Duodenal mucosa (tissue), 2 donors: ENCODE results near the gene CAMK2G.
"Not testable (repeated sequence)": the region's sequence is repeated elsewhere in the genome, so short reads cannot be mapped to it uniquely, and the experiment has no call there.

Experiments
- H3K27ac ChIP-seq: one replicate; pipeline ENCODE4 v1.7.0; 2013; ENCODE audit warnings: low read depth, low read length
- H3K27me3 ChIP-seq, 2 donors: one replicate each; pipeline ENCODE4 v1.7.0; 2013; ENCODE audit warnings: low read length in 2 of 2, control low read depth in 1 of 2; ENCODE audit not compliant: insufficient read depth in 2 of 2, control insufficient read depth in 1 of 2
- H3K36me3 ChIP-seq, 2 donors: one replicate each; pipeline ENCODE4 v1.7.0; 2013; ENCODE audit warnings: low read length in 2 of 2, control low read depth in 1 of 2; ENCODE audit not compliant: insufficient read depth in 2 of 2, control insufficient read depth in 1 of 2
- H3K4me1 ChIP-seq, 2 donors: one replicate each; pipeline ENCODE4 v1.7.0; 2013; ENCODE audit warnings: low read length in 2 of 2, control low read depth in 1 of 2; ENCODE audit not compliant: insufficient read depth in 2 of 2, control insufficient read depth in 1 of 2
- H3K4me3 ChIP-seq, 2 donors: one replicate each; pipeline ENCODE4 v1.7.0; 2013; ENCODE audit warnings: low read length in 2 of 2, low read depth in 1 of 2
- H3K9ac ChIP-seq, 2 donors: one replicate each; pipeline ENCODE4 v1.7.0; 2013; ENCODE audit warnings: low read length in 2 of 2, low read depth in 1 of 2
- H3K9me3 ChIP-seq, 2 donors: one replicate each; pipeline ENCODE4 v1.7.0; 2013; ENCODE audit warnings: low read length in 2 of 2, control low read depth in 1 of 2; ENCODE audit not compliant: control insufficient read depth in 1 of 2

CAMK2G gene

DNA sequence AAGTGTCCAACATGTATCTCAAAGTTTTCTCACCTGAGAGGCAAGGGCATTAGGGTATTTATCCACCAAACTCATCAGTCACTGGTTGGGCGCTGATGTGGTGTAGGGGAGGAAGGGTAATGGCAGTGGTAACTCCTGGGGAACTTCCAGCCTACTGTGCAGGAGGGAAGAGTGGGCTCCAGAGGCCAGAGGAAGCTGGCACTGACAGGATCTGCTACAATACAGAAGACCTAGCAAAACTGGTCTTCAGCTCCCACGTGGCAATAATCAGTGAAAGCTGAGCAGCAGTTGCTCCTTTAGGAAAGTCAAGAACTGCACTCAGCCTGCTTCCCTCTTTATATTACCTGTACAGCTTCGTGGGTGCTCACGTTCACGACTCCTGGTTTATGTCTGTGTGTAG, 17.2 kb upstream of the CAMK2G start:
- Histone ChIP-seq H3K27me3 (no peaks in the 10 kb centered on the region), H3K9me3 (no peaks in the 10 kb centered on the region), H3K36me3 (no peaks in the 10 kb centered on the region), H3K9ac (no peak overlapping the region), H3K27ac (no peak overlapping the region), H3K4me3 (no peak overlapping the region), H3K4me1 (peaks cover 26 to 27% of the 10 kb centered on the region in 2 donors)

- H3K27ac ChIP-seq, H3K9ac ChIP-seq, H3K4me3 ChIP-seq, H3K27me3 ChIP-seq, H3K9me3 ChIP-seq, H3K36me3 ChIP-seq: not testable (repeated sequence)
- peaks cover 30 to 31% of the 10 kb centered on the region in 2 donors for H3K4me1 ChIP-seq
These were observed 16.5 kb upstream of the CAMK2G start for GRCh38 chr10:73890830-73891229.

DNA sequence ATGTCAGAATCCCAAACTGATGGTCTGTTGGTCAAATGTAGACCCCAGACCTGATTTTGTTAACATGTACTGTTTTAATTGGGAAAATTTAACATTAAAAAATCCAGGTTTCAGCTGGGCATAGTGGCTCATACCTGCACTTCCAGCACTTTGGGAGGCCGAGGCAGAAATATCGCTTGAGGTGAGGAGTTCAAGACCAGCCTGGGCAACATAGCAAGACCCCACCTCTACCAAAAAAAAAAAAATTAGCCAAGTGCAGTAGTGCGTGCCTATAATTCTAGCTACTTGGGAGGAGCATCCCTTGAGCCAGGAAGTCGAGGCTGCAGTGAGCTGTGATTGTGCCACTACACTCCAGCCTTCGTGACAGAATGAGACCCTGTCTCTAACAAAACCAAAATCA, 15.9 kb upstream of the CAMK2G start:
- Histone ChIP-seq H3K4me3 (no peak overlapping the region), H3K27ac (no peak overlapping the region), H3K27me3 (no peaks in the 10 kb centered on the region), H3K9me3 (no peaks in the 10 kb centered on the region), H3K4me1 (peaks cover 30 to 31% of the 10 kb centered on the region in 2 donors), H3K9ac (no peak overlapping the region), H3K36me3 (no peaks in the 10 kb centered on the region)

- H3K36me3 ChIP-seq, H3K27me3 ChIP-seq, H3K9me3 ChIP-seq, H3K27ac ChIP-seq, H3K9ac ChIP-seq, H3K4me3 ChIP-seq: not testable (repeated sequence)
- H3K4me1 ChIP-seq, result peaks cover 30 to 31% of the 10 kb centered on the region in 2 donors
These were observed 15.1 kb upstream of the CAMK2G start for GRCh38 chr10:73889416-73889815.

GRCh38 chr10:73889014-73889413, 14.7 kb upstream of the CAMK2G start:
- H3K27ac ChIP-seq, result no peak overlapping the region
- no peaks in the 10 kb centered on the region for H3K27me3 ChIP-seq
- H3K36me3 ChIP-seq, result no peaks in the 10 kb centered on the region
- peaks cover 30 to 31% of the 10 kb centered on the region in 2 donors for H3K4me1 ChIP-seq
- no peak overlapping the region for H3K9ac ChIP-seq
- H3K4me3 ChIP-seq, result no peak overlapping the region
- no peaks in the 10 kb centered on the region for H3K9me3 ChIP-seq

- no peak overlapping the region for H3K27ac ChIP-seq
- no peak overlapping the region for H3K4me3 ChIP-seq
- no peaks in the 10 kb centered on the region for H3K27me3 ChIP-seq
- H3K9ac ChIP-seq, result no peak overlapping the region
- no peaks in the 10 kb centered on the region for H3K9me3 ChIP-seq
- H3K36me3 ChIP-seq, result no peaks in the 10 kb centered on the region
- H3K4me1 ChIP-seq, result peaks cover 30 to 31% of the 10 kb centered on the region in 2 donors
These were observed 14.2 kb upstream of the CAMK2G start for GRCh38 chr10:73888514-73888913.

DNA sequence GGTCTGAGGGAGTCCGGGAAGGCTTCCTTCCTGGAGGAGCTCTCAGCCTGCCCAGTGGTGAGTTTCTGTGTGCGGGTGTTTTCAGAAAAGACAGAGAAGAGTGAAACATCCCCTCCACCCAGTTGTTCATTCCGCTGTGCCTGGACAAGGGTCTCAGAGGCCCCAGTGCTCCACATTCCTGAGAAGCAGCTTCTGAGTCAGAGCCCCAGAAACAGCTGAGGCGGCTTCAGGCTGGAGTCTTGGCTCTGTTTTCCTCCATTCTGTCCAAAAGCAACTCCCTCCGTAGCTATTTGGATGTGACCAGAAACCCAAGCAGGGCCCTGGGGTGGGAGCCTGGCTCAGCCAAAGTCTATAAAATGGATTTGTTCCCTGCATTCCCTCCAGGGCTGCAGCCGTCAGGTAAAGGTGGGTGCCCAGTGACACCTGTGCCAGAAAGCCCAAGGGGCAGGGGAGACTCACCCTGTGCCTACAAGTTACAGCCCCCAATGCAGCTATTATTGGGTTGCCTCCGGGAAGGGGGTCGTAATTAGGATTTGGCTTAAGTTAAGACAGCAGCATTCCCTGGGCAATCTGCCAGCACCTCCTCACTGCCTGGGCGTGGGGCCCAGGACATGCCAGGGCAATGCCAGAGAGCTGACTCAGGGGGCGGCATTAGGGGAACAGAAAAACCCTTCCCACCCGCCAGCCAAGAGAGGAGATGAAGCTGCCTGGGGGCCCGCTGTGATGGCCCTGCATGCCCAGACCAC, 13.1 kb upstream of the CAMK2G start:
- Histone ChIP-seq H3K9me3 (no peaks in the 10 kb centered on the region), H3K27ac (peak overlapping the region; percentile 36), H3K4me1 (peaks cover 30 to 31% of the 10 kb centered on the region in 2 donors), H3K27me3 (no peaks in the 10 kb centered on the region), H3K36me3 (no peaks in the 10 kb centered on the region), H3K9ac (no peak overlapping the region), H3K4me3 (no peak overlapping the region)

- Histone ChIP-seq H3K4me3 (no peak overlapping the region), H3K9ac (no peak overlapping the region), H3K4me1 (peaks cover 30 to 31% of the 10 kb centered on the region in 2 donors)
These were observed 12.4 kb upstream of the CAMK2G start for GRCh38 chr10:73886661-73887293.

GRCh38 chr10:73886085-73886529, 11.8 kb upstream of the CAMK2G start:
- Histone ChIP-seq H3K9ac (no peak overlapping the region), H3K27ac (no peak overlapping the region), H3K27me3 (no peaks in the 10 kb centered on the region), H3K9me3 (no peaks in the 10 kb centered on the region), H3K4me3 (no peak overlapping the region), H3K4me1 (peaks cover 30 to 31% of the 10 kb centered on the region in 2 donors), H3K36me3 (no peaks in the 10 kb centered on the region)

More at GRCh38 chr10:73886661-73887293, 12.4 kb upstream of the CAMK2G start:
- Histone ChIP-seq H3K27me3 (no peaks in the 10 kb centered on the region), H3K9me3 (no peaks in the 10 kb centered on the region), H3K36me3 (no peaks in the 10 kb centered on the region), H3K27ac (peak overlapping the region; percentile 36)

GRCh38 chr10:73884017-73884416, 9.7 kb upstream of the CAMK2G start:
- Histone ChIP-seq H3K4me1 (peaks cover 34% of the 10 kb centered on the region in 2 donors), H3K36me3 (no peaks in the 10 kb centered on the region), H3K27me3 (no peaks in the 10 kb centered on the region), H3K27ac (no peak overlapping the region), H3K4me3 (no peak overlapping the region), H3K9me3 (no peaks in the 10 kb centered on the region), H3K9ac (no peak overlapping the region)
